NT2/D1 (cell line): ENCODE measurements around the gene APCDD1.

Experiments used
- DNase-seq: peaks from one replicate; pipeline ENCODE4 v3.0.0-alpha.2; 2011; ENCODE audit warnings: low read depth, low spot score
- H3K27me3 ChIP-seq: 2 replicates; pipeline ENCODE4 v1.6.0; 2011; ENCODE audit warnings: mild to moderate bottlenecking; ENCODE audit not compliant: insufficient read length, insufficient read depth
- H3K36me3 ChIP-seq: 2 replicates; pipeline ENCODE4 v1.6.1; 2011; ENCODE audit warnings: mild to moderate bottlenecking, low read length, mixed read lengths; ENCODE audit not compliant: insufficient read depth, insufficient read length
- H3K4me1 ChIP-seq: 2 replicates; pipeline ENCODE4 v1.5.1; 2011; ENCODE audit not compliant: insufficient read depth, insufficient read length
- H3K4me3 ChIP-seq: 2 replicates; pipeline ENCODE4 v1.5.1; 2011; ENCODE audit warnings: low read depth; ENCODE audit not compliant: insufficient read length
- H3K9ac ChIP-seq: 2 replicates; pipeline ENCODE4 v1.6.0; 2011; ENCODE audit warnings: low read depth; ENCODE audit not compliant: insufficient read length
- H3K9me3 ChIP-seq: 2 replicates; pipeline ENCODE4 v1.5.1; 2011; ENCODE audit warnings: mild to moderate bottlenecking, low read length; ENCODE audit not compliant: insufficient read depth
- SUZ12 ChIP-seq: IDR thresholded peaks from 2 replicates; pipeline ENCODE4 v1.6.1; 2011; ENCODE audit not compliant: insufficient read length, insufficient read depth; ENCODE audit errors: extremely low read depth
- YY1 ChIP-seq: IDR thresholded peaks from 2 replicates; pipeline ENCODE4 v1.6.1; 2011; ENCODE audit not compliant: insufficient read length, insufficient read depth
- ZNF274 ChIP-seq: IDR thresholded peaks from 2 replicates; pipeline ENCODE4 v1.6.1; 2011; ENCODE audit warnings: mild to moderate bottlenecking, low read depth, low read length

APCDD1 gene

GRCh38 chr18:10420561-10421352 is 33.7 kb upstream of the APCDD1 start:
- no peak overlapping the region for H3K4me3 ChIP-seq
- H3K9ac ChIP-seq, result no peak overlapping the region
- no peaks in the 10 kb centered on the region for H3K27me3 ChIP-seq
- no peak for DNase-seq
- H3K36me3 ChIP-seq, result no peaks in the 10 kb centered on the region
- peaks cover 6% of the 10 kb centered on the region; the same call in 1 of the 2 replicates for H3K9me3 ChIP-seq
- TF ChIP-seq YY1 (no peak), ZNF274 (no peak), SUZ12 (no peak)
- H3K4me1 ChIP-seq, result peaks cover 3% of the 10 kb centered on the region

GRCh38 chr18:10421859-10422258 is 32.6 kb upstream of the APCDD1 start:
- no peak for DNase-seq
- H3K36me3 ChIP-seq, result no peaks in the 10 kb centered on the region
- no peak overlapping the region for H3K4me3 ChIP-seq
- no peak overlapping the region for H3K9ac ChIP-seq
- H3K9me3 ChIP-seq, result peaks cover 6% of the 10 kb centered on the region; the same call in 1 of the 2 replicates
- TF ChIP-seq YY1, result no peak
- H3K4me1 ChIP-seq, result peaks cover 3% of the 10 kb centered on the region
- H3K27me3 ChIP-seq, result no peaks in the 10 kb centered on the region

- no peak overlapping the region for H3K9ac ChIP-seq
- no peaks in the 10 kb centered on the region for H3K36me3 ChIP-seq
- peaks cover 6% of the 10 kb centered on the region; the same call in 1 of the 2 replicates for H3K9me3 ChIP-seq
- H3K27me3 ChIP-seq, result no peaks in the 10 kb centered on the region
- TF ChIP-seq ZNF274, result no peak
- TF ChIP-seq SUZ12, result no peak
- no peak for TF ChIP-seq YY1
- no peaks in the 10 kb centered on the region for H3K4me1 ChIP-seq
- no peak overlapping the region for H3K4me3 ChIP-seq
- DNase-seq, result no peak
Observed at GRCh38 chr18:10422731-10423130, 31.7 kb upstream of the APCDD1 start.

- no peaks in the 10 kb centered on the region for H3K27me3 ChIP-seq
- H3K4me1 ChIP-seq, result no peaks in the 10 kb centered on the region
- no peak for DNase-seq
- H3K4me3 ChIP-seq, result no peak overlapping the region
- no peaks in the 10 kb centered on the region for H3K36me3 ChIP-seq
- no peak overlapping the region for H3K9ac ChIP-seq
- H3K9me3 ChIP-seq, result peaks cover 6% of the 10 kb centered on the region; the same call in 1 of the 2 replicates
- TF ChIP-seq SUZ12 (no peak), ZNF274 (no peak), YY1 (no peak)
Observed at GRCh38 chr18:10424585-10425307, 29.7 kb upstream of the APCDD1 start.

GRCh38 chr18:10430677-10431076 is 23.8 kb upstream of the APCDD1 start:
- no peaks in the 10 kb centered on the region for H3K4me1 ChIP-seq
- H3K4me3 ChIP-seq, result no peak overlapping the region
- TF ChIP-seq ZNF274 (no peak), YY1 (no peak), SUZ12 (no peak)
- H3K9ac ChIP-seq, result no peak overlapping the region
- H3K9me3 ChIP-seq, result no peaks in the 10 kb centered on the region
- DNase-seq, result no peak
- no peaks in the 10 kb centered on the region for H3K27me3 ChIP-seq
- H3K36me3 ChIP-seq, result no peaks in the 10 kb centered on the region

GRCh38 chr18:10431680-10432079 is 22.8 kb upstream of the APCDD1 start:
- no peak for TF ChIP-seq SUZ12
- TF ChIP-seq ZNF274, result no peak
- TF ChIP-seq YY1, result no peak
- Histone ChIP-seq H3K36me3 (no peaks in the 10 kb centered on the region), H3K4me1 (no peaks in the 10 kb centered on the region), H3K9me3 (no peaks in the 10 kb centered on the region), H3K27me3 (no peaks in the 10 kb centered on the region), H3K9ac (no peak overlapping the region), H3K4me3 (no peak overlapping the region)
- no peak for DNase-seq

GRCh38 chr18:10432781-10433180 is 21.7 kb upstream of the APCDD1 start:
- no peak overlapping the region for H3K9ac ChIP-seq
- DNase-seq, result no peak
- TF ChIP-seq ZNF274, result no peak
- TF ChIP-seq SUZ12, result no peak
- TF ChIP-seq YY1, result no peak
- no peaks in the 10 kb centered on the region for H3K36me3 ChIP-seq
- no peak overlapping the region for H3K4me3 ChIP-seq
- no peaks in the 10 kb centered on the region for H3K9me3 ChIP-seq
- no peaks in the 10 kb centered on the region for H3K4me1 ChIP-seq
- H3K27me3 ChIP-seq, result no peaks in the 10 kb centered on the region
